ENCODE results near the gene AUNIP.
A peak's percentile ranks its signal among the peaks of the same experiment; 100 is the strongest.

The AUNIP gene

GRCh38 chr1:25885602-25886001 is 26.3 kb upstream of the AUNIP start:
- no peak for DNase-seq

DNA sequence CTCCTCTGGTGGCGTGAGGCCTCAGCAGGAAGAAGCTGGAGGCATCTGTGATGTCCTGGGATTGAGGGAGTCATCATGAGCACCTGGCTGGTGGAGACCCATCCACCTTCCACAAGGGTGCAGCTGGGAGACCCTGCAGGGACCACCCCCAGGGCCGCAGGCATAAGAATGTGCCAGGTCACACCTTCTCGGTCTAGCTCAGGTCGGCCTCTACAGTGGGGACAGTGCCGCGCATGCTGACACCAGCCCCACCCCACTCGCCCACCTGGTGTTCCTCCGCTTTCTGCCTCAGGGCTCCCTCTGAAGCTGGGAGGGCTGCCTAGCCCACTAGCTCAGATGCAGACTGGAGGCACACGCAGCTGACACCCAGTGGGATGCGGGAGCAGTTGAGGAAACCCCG is 22.0 kb upstream of the AUNIP start:
- DNase-seq = no peak

- DNase-seq = no peak
Measured at GRCh38 chr1:25880518-25880917, 21.3 kb upstream of the AUNIP start.

- DNase-seq = no peak
Measured at GRCh38 chr1:25879675-25880074, 20.4 kb upstream of the AUNIP start.

DNA sequence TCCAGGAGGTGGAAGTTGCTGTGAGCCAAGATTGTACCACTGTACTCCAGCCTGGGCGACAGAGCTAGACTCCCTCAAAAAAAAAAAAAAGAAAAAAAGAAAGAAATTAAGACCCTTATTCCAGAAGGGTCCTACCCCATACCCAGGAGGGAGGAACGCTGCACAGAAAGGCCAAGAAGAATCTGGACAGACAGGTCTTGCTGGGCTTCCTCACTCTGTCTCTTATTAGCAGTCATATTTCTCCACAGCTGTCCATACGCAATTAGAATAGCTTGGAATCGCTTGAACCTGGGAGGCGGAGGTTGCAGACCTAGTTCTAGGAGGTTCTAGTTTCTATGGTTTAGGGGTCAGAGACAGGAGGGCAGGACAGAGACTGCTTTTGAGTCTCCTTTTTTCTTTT is 19.4 kb upstream of the AUNIP start:
- DNase-seq = no peak

DNA sequence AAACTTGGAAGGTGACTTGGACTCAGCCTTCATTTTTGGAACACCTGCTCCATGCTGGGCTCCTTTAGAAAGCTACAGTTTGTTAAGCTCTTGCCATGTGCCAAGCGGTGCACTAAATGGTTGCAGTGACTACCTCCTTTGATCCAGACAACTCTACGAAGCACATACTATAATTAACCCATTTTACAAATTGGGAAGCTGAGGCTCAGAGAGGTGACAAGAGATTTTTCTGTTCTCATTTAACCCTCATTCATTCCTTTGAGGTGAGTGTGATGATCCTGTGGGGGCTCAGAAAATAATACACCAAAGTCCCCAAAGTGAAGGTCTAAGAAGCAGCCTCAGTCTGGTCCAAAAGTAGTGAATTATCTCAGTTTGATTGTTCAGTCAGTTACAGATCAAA is 17.9 kb upstream of the AUNIP start:
- DNase-seq = no peak

- DNase-seq = no peak
Measured at GRCh38 chr1:25876693-25877077, 17.4 kb upstream of the AUNIP start.

GRCh38 chr1:25875856-25876692 is 16.8 kb upstream of the AUNIP start:
- peak; percentile 55 for DNase-seq

GRCh38 chr1:25875154-25875855 is 16.0 kb upstream of the AUNIP start, which contains the start of gene PAQR7:
Gene PAQR7 (minus strand): TSS chr1:25875708. CDS start chr1:25863839, 11,869 bp downstream.
- DNase-seq = peak; percentile 60

- DNase-seq = no peak
Measured at GRCh38 chr1:25874635-25875153, 15.4 kb upstream of the AUNIP start.

DNA sequence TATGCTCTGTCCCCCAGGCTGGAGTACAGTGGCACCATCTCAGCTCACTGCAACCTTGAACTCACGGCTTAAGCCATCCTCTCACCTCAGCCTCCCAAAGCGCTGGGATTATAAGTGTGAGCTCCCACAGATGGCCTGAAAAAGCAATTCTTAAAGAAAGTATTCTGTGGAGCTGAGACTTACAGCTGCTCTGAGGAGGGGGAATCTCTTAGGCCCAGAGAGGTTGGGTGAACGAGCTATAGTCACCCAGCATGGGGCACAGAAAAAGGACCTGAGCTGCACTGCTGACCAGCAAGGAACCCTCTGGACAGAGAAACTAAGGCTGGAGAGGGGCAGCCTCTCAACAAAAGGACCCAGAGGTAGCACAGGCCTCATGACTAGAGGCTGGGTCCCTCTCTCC is 15.0 kb upstream of the AUNIP start:
- no peak for DNase-seq

GRCh38 chr1:25873120-25873519 is 13.9 kb upstream of the AUNIP start:
- DNase-seq = peak; percentile 17

DNA sequence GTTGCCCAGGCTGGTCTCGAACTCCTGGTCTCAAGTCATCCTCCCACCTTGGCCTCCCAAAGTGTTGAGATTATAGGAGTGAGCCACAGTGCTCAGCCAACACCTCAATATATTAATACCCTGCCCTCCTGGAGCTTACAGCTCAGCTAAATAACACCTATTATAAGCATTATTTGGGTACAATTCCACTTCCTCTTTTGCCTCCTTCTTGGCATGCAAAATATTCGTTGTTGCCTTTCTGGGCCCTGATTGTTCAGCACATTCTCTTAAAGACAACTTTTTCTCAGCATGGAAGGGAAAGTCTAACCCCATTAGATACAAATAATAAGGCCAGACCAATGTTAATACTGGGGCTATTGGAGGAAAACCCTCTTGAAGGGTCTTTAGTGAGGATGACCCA is 13.5 kb upstream of the AUNIP start:
- DNase-seq = no peak

GRCh38 chr1:25871704-25872494 is 12.6 kb upstream of the AUNIP start:
- no peak for DNase-seq

DNA sequence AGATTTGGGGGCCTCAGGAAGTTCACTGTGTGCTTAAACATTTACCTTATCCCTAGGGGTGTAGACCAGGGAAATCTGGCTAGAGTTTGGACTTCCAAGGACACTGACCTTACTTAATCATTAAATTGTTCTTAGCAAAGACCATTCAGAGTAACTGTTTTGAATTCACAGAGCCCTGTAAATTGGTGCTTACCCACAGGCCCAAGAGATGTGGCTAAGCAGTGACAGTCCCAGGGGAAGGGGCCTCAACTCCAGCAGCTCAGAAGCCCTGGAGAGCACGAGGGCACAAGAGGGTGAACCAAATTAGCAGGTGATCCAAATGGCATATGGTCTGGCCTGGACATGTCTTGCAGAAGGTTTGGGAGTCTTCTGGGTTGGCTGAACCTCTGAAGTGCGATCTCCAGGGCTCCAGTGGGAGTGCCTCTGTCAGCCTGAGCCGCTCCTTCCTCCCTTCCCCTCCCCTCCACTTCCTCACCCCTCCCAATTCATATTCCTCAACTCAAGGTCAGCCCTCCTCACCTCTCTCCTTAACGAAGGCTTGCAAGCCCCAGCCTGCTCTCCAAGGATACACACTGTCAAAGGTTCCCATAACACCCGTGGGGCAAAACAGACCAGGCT is 11.9 kb upstream of the AUNIP start:
- no peak for DNase-seq

DNA sequence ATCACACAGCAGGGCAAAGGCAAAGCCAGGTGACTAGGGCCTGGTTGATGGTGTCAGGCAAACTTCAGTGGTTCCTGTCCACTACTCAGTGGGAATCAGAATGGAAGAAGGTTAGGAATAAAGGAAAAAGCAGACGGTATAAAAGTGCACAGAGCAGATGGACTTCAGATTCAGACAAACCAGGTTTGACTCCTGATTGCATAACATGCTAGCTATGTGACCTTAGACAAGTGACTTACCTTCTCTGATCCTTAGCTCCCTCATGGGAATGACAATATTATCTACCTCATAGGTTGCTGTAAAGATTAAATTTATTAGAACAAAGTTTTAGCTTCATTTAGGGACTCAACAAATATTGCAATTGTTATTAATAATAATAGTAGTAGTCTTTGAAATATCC is 11.4 kb upstream of the AUNIP start:
- DNase-seq = no peak

DNA sequence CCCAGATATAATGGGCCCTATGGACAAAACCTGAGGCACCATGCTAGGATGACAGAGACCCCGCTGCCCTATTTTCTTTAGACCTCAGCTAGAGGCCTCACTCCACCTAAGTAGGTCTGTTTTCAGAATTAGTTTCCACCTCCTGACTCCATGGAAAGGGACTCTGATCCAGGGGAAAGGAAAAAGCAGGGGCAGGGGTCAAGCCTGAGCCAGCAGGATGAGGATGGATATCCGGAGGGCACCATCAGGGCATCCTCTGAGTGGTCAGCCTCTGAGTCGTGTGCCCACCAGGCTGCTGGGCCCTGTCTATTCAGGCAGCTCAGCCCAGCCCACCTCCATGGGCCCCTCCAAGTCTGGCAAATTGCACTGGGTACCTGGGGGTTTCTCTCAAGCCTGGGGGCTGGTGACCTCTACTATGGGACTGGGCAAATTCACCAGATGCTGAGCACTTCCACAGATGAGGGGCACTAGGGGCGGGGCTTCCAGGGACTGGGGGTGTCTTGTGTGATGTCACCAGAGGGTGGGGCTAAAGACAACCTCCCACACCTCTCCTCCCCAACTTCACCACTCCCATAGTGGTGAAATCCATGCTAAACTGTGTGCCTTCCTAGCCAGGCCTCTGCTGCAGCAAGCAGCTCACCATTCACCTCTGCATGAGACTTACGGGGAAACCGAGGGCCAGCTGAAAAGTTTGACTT is 10.8 kb upstream of the AUNIP start:
- DNase-seq = no peak

DNA sequence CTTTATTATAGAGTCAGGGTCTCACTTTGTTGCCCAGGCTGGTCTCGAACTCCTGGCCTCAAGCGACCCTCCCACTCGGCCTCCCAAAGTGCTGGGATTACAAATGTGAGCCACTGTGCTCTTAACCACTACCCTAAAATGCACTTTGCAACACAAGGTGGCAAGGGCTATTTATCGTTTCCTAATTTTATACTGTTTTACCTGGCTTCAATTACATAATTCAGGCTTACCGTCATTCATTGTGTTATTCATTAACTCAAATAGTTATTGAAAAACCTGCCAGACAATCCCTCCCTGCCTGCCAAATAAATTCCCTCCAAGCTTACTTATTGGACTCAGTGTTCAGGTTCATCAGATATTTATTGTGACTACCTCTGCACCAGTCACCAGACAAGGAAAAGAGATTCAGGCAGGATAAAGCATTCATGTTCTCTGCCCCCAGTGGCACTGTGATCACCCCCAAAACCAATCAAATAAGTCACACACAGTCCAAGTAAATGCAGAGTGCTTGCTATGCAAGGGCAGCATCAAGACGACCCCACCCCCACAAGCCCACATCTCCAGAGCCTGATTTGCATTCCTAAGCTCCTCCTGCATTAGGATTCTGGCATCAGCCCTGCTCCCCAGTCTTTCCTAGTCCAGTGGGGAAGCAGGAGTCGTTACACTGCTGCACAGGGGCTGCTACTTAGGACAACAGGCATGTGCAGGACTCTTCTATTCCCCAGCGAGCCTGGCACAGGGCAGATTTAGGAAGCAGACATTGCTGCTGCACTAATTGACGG is 8.1 kb upstream of the AUNIP start:
- DNase-seq = peak; percentile 86

GRCh38 chr1:25866288-25866687 is 7.0 kb upstream of the AUNIP start:
- DNase-seq = no peak

DNA sequence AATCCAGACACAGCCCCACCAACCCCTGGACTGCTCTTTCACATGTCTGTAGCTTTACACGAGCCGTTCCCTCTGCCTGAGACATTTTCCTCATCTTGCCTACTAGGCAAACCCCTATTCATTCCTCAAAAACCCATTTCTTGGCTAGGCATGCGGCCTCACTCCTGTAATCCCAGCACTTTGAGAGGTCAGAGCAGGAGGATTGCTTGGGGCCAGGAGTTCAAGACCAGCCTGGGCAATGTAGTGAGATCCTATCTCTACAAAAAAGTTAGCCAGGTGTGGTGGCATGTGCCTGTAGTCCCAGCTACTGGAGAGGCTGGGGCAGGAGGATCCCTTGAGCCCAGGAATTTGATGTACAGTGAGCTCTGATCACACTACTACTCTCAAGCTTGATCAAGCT is 5.2 kb upstream of the AUNIP start:
- no peak for DNase-seq

DNA sequence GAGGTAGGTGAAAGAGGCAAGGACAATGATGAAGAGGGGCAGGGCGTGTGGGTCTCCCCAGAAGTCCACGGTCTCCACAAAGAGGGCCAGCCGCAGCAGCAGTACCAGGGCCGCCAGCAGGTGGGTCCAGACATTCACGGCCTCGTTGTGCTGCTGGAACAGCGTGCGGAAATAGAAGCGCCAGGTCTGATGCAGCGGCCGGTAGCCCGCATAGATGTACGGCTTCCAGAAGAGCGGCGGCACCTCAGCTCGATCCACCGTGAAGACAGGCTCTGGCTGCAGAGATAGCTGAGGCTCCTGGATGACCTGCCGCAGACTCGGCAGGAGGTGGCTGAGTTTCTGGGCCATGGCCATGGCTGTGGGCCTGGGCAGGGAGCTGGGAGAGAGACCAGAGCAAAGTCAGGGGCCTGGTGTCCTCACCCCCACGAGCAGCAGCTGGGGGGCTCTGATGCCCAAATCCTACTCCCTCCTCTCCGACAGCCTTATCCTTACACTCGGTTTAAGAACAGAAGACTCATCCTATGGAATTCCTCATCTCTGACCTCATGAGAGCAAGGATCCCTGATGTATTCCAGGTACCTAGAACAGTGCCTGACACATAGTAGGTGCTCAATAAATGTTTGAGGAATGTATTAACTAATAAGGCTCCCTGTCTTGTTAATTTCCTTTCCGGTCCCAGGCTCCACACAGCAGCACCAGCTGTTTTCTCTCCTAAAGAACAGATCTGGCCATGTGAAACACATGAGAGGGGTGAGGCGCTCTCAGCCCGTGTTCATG is 4.4 kb upstream of the AUNIP start:
- no peak for DNase-seq

All from kidney glomerular epithelial cell (primary cell).